DMS79 (cell line): ENCODE data around the gene MOSMO.
"Not testable (repeated sequence)": the region's sequence is repeated elsewhere in the genome, so short reads cannot be mapped to it uniquely, and the experiment has no call there.

ENCODE experiments used
- DNase-seq: peaks from one replicate; lab custom pipeline; 2025; lab: John Stamatoyannopoulos, UW

Gene MOSMO

DNA sequence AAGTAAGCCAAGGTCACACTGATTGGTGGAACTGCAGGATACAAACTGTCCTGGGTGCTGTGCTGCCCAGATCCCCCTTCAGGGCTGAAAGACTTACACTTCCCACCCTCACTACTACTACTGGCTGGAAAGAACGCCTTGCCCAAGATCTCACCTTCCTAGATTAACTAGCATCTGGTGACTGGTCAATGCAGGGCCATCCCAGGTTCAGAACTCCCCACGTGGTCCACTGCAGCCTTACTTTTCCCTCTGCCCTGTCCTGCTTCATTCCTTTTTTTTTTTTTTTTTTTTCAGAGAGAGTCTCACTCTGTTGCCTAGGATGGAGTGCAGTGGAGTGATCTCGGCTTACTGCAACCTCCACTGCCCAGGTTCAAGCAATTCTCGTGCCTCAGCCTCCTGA lies 4.7 kb upstream of the MOSMO start:
- no peak for DNase-seq

DNA sequence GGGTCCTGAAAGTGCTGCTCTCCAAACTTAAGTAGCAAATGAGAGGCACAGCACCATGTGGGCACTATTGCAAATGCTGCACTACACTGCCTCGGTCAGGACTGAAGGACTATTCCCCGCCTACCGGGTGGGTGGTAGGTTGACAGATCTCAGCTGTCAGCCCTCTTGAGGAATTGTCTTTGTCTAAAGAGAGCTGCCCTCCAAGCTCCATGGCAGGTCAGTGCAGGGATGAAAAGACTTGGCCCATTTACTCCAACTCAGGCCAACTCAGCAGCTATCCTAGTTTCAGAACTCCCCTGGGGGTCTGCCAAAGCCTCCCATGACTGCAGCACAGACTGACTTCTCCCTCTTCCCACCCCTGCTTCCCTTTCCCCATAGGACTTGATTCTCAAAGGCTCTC lies 3.6 kb upstream of the MOSMO start:
- no peak for DNase-seq

DNA sequence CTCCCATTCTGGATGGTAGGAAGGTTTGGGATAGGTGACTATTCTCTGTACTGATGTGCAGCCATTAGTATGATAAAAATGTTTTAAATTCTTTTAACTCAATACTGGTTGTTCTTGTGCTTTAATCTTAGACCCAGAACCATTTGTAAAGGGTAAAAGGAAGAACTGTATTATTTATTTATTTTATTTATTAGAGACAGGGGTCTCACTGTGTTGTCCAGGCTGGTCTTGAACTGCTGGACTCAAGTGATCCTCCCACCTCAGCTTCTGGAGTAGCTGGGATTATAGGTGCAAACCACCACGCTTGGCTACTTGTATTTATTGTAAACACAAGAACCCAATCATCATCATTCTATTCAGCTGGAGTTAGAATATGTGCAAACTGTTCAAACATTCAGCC lies 2.2 kb upstream of the MOSMO start:
- no peak for DNase-seq

DNA sequence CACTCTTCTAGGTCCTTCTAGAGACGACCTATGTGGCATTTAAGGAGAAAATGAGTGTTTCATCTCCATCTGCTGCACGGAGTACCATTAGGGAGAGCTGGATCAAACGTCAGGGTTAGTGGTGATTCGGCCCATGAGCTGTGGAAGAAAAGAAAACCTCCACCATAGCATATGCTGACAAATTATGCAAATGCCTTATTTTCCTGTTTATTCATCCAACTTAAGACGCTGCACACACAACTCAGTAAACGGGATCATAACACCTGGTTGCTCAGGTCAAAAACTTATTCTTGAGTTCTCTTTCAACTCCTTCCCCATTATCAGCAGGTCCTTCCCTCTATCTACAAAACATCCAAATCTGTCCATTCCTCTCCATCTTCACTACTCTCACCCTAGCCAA lies 1.3 kb upstream of the MOSMO start:
- no peak for DNase-seq

DNA sequence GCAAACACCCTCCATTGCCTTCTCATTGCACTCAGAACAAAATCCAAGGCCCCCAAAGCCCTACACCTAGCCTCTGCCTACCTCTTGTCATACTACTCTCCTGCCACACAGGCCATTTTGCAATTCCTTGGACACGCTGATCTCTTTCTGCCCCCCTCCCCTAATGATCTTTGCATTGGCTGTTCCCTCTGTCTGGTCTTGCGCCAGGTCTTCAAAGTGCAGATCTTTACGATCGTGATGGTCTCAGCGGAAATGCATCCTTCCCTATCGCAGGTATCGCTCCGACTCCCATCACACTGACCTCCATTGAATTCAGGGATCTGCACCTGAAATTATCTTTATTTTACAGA lies 777 bp upstream of the MOSMO start:
- DNase-seq = no peak

DNA sequence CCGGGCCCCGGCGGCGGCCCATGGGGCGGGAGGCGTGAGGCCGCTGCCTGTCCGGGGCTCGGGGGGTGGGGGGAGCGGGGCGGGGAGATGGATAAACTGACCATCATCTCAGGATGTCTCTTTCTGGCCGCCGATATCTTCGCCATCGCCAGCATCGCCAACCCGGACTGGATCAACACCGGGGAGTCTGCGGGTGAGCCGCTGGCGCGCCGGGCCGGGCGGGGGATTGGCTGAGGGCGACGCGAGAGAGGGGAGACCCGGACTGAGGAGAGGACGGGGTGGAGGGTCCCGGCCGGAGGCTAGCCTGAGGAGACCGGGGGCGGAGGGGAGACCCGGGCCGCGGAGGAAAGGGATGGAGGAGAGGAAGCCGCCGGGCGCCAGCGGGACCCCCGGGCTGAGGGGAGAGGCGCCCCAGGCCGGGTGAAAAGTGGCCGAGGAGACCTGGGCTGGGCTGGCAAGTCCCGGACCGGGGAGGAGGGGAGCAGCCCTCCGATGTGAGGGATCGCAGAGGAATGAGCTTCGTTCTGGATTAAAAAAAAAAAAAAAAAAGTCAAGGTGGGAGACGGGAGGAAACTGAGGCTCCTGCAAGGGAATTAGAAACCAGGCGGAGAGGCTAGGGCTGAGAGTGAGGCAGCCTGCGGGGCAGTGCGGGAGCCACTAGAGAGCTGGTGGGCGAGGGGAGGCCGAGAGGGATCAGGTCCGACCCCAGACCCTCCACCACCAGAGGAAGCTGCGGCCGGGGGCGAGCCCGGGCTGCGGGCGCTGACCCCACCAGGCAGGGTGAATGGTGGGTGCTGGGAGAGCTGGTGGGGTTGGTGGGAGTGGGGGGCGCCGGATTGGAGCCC lies 526 bp downstream of the MOSMO start:
- DNase-seq = no peak

DNA sequence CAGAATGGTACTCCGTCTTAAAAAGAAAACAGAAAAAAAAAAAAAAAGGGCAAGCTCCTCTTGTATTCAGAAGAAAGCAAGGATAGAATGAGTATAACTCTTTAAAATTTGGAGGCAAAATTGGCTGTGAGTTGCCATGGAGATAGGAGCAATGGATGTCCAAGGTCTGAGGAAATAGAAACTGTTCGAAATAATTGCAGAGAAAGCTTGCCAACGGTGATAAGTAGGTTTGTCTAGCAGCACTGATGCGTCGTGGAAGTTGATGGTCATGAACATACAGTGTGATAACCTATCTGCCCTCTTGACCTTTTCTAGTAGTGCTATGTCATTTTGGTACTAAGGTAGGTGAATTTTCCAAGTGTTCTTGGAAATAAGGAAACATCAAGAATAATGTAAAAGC lies 3.0 kb downstream of the MOSMO start:
- DNase-seq = no peak

DNA sequence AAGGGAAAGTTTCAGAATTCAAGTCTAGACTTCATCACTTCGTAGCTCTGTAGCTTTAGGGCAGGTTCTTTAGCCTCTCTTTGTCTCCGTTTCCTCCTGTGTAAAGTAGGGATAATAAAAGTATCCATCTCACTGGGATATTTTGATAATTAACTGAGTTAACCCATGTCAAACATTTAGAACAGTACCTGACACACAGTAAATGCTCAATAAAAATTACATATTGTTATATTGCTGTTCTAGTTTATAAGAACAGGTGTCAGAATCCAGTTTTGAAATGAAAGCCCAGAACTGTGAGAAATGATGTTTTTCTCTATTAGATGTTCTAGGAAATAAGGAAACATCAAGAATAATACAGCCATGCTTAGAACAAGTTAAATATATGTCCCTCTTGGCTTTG lies 4.3 kb downstream of the MOSMO start:
- no peak for DNase-seq

DNA sequence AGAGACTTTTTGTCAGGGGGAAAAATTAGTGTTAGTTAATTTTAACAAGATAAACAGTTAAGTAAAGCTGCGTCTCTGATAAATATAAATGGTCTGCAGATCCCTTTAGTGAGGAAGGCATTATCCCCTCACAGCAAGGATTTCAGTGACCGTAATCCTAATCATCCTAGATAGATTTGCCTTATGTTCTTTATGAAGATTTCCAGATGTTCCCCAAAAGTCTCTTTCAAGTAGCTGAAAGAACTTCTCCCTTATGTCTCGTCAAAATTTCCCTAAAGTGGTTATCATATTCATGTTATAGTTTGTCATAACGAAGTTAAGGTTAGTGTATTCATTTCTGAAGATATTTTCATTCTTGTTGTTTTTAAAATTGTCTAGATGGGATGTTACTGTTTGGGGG lies 5.6 kb downstream of the MOSMO start:
- no peak for DNase-seq

DNA sequence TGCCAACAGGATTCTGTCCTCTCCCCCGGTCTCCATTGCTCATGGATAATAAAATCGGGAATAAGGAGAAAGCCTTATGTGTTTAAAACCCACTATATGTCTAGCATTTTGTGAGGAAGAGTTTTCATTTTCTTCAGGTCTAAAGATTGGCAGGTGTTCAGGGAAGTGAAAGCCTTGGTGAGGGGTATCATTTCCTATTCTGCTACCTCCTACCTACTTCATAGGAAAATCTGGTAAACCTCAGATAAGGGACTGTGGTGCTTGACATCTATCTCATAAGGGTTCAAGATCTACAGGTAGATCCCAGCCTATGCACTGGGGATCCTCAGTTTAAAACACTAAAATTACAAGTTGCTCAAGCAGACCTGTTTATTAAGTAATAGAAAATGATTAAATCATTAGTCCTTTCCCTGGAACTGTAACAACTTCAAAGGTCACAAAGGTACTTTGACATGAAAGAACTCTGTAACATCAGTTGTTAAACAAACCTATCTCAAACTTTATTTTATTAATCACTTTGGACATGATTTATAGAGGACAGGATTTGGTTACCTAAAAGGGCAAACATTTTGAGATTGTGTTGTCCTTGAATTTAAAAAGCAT lies 6.5 kb downstream of the MOSMO start:
- no peak for DNase-seq

DNA sequence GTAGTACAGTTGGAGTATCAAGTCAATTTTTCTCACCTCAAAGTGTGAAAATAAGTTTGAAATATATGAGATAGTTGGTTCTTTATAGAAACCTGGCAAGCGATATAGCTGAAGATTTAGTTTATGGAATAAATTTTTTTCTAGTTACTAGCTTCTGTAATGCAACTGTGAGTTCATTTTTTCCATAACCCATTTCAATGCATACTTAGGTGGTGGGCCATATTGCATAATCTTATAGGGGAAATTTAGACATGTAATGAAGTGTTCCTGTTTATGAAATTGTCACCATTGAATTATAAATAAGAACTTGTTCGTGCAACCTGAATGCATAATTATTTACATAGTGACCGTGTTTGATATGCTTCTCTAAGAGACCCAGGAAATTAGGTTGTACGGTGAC lies 9.0 kb downstream of the MOSMO start:
- DNase-seq = no peak

DNA sequence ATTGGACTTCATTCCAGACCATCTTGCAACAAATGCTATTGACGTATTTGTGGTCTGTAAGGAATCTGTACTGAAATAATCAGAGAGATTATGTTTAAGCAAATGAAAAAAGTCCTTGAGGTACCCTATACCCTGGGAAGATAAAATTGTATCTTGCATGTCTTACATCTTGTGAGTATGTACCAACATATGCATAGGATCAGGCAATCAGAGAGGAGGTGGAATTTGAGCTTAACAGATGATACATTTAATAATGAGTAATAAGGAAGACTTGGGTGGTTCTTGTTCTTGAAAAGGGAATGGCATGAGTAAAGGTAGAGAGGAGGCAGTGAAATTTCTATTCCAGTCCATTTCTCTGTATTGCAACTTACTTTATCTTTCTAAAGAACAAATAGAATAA lies 10.6 kb downstream of the MOSMO start:
- no peak for DNase-seq

DNA sequence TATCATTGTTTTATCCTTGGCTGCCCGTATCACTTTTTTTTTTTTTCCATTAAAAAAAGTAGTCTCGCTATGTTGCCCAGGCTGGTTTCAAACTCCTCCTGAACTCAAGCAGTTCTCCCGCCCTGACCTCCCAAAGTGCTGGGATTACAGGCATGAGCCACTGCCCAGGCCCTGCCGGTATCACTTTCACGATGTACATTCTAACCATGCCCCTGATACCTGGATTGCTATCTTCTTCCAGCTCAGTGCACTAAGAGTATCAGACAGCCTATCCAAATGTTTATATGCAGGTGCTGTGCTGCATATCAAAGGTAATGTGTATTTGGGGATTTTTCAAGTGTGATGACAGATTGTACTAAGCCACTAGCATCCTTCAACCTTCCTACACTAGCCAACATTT lies 14.2 kb downstream of the MOSMO start:
- DNase-seq = no peak

DNA sequence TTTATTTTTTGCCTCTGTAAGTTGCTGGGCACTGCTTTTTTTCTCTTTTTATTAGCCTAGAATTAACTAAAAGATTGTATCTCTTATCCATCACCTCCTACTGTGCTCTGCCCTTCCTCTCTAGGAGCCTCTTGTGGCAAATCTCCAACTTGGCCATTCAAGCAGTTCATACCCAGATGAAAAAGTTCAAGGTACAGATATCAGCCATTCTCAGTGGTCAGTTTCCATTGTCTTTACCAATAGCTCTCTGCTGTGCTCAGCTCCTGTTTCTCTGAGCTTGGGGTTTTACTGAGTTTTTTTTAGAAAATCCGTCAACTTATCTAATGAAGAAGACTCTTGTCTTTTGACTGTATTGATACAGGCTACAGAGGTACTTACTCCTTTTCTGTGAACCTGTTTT lies 15.6 kb downstream of the MOSMO start:
- DNase-seq = no peak

DNA sequence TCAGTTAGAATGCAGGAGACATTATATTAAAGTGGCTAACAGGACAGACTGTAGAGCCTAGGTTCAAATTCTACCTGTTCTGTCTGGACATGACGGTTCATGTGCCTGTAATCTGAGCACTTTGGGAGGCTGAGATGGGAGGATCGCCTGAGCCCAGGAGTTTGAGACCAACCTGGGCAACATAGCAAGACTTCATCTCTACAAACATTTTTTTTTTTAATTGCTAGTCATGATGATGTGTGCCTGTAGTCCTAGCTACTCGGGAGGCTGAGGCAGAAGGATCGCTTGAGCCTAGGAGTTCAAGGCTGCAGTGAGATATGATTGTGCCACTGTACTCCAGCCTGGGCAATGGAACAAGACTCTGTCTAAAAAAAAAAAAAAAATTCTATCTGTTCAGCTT lies 16.9 kb downstream of the MOSMO start:
- DNase-seq = not testable (repeated sequence)

DNA sequence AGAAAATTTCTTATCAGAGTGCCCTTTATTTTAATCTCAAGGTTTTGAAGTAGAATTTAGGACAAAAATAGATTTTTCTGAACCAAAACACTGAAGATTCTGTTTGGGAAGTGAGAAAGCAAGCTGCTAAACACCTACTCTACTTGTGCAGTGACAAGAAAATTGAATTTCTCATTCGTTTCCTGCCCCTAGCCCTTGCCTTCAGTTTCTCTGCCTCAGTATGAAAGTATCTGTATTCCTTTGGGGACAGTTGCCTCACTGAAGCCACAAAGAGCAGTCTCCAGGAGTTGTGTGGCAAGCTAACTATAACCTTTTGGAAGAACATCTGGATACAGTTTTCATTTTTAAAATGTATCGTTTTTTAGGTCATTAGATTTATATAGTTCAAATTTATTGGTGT lies 19.7 kb downstream of the MOSMO start:
- DNase-seq = no peak

DNA sequence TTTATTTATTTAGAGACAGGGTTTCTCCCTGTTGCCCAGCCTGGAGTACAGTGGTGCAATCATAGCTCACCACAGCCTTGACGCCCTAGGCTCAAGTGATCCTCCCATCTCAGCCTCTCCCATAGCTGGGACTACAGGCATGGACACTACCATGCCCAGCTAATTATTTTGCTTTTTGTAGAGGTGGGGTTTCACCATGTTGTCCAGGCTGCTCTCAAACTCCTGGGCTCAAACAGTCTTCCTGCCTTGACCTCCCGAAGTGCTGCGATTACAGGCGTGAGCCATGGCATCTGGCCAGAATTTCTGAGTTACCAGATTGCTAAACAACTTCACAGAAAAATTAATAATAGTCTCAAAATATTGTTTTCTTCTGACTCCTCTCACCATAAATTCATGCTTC lies 21.7 kb downstream of the MOSMO start:
- no peak for DNase-seq

DNA sequence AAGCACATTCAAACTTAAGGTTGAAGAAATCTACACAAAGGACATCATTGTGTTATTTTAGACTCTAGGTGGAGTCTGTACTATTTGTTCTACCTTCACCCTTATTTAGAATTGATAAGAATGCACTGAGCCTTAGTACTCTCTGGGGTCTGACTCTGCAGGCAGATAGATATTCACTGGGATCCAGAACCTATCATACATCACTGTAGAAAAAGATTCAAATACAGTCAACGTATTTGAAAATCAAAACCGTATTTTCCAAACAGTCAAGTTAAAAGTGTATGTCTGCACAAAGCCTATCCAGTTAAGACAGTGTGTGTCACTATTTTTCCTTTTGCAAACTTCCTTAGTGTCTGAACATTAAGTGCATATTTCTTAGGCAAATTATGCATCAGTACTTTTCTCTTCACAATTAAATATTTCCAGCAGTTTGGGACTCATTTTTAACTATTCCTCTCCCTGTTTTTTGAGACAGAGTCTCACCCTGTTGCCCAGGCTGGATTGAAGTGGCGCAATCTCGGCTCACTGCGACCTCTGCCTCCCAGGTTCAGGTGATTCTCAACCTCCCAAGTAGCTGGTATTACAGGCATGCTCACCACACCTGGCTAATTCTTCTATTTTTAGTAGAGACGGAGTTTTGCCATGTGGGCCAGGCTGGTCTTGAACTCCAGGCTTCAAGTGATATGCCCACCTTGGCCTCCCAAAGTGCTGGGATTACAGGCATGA lies 22.3 kb downstream of the MOSMO start:
- no peak for DNase-seq

DNA sequence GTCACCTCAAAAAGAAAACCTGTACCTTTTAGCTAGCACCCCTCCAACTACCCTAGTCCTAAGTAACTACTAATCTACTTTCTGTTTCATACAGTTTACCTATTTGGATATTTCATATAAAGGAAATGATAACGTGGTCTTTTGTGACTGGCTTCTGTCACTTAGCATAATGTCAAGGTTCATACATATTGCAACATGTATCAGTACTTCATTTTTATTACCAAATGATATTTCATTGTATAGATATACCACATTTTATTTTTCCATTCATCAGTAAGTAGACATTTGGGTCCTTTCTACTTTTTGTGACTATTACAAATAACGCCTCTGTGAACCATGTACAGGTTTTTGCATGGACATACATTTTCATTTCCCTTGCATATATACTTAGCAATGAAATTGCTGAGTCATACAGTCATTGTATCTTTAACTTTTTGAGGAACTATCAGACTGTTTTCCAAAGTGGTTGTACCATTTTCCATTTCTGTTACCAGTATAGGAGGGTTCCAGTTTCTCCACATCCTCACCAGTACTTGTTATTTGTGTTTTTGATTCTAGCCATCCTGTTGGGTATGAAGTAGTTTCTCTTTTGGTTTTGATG lies 23.7 kb downstream of the MOSMO start:
- DNase-seq = no peak

DNA sequence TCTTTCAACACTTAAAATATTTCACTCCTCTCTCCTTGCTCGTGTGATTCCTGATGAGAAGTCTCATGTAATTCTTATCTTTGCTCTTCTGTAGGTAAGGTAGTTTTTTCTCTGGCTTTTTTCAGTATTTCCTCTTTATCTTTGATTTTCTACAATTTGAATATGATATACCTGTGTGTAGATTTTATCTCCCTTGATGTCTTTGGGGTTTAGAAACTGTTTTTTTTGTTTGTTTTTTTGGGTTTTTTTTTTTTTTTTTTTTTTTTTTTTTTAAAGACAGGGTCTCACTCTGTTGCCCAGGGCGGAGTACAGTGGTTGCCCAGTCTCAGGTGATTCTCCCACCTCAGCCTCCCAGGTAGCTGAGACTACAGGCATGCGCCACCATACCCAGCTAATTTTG lies 26.6 kb downstream of the MOSMO start:
- no peak for DNase-seq

DNA sequence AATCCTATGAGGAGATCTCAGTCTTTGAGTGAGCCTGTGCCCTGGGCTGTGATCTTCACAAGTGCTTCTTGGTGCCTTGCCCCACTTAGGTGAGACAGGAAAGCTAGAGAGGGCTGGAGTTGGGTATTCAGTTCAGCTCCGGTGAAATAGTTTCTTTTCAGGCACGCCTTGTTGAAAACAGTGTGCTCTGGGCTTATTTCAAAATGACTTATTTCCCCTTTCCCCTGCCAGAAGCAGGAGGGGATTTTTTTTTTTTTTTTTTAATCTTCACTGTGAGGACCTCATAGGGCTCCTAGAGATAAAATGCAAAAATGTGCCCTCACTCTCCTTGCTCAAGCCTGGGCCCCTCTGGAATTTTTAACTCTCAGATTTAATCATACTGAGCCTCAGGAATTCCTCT lies 27.2 kb downstream of the MOSMO start:
- DNase-seq = peak; percentile 13

DNA sequence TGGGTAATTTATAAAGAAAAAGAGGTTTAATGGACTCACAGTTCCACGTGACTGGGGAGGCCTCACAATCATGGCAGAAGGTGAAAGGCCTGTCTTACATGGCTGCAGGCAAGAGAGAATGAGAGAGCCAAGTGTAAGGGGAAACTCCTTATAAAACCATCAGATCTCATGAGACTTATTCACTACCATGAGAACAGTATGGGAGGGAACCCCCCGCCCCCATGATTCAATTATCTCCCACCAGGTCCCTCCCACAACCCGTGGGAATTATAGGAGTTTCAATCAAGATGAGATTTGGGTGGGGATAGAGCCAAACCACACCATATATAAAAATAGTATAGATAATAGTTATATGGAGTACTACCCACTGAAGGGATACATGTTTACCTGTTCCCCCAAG lies 36.0 kb downstream of the MOSMO start:
- not testable (repeated sequence) for DNase-seq

DNA sequence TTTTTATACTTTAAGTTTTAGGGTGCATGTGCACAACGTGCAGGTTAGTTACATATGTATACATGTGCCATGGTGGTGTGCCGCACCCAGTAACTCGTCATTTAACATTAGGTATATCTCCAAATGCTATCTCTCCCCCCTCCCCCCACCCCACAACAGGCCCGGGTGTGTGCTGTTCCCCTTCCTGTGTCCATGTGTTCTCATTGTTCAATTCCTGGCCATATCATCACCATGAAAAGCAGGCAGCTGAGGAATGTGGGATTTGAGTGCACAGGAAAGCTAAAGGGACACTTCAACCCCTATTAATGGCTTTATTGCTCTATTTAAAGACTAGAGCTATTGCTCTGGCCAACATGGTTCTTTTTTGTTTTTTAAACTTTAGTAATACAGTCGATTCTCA lies 38.0 kb downstream of the MOSMO start:
- not testable (repeated sequence) for DNase-seq
